GM19455 (cell line): ENCODE results near the gene ALPG.

Source experiments
- ATAC-seq: cut with Tn5 transposase; IDR thresholded peaks from one replicate; pipeline ENCODE4 v1.9.1; 2021; ENCODE audit not compliant: unreplicated experiment

Gene ALPG

GRCh38 chr2:232456296-232457120 is 49.9 kb downstream of the ALPG start:
- ATAC-seq = no peak

GRCh38 chr2:232457121-232458011 is 50.7 kb downstream of the ALPG start:
- ATAC-seq = no peak

- no peak for ATAC-seq
Measured at GRCh38 chr2:232458051-232458660, 51.5 kb downstream of the ALPG start.

- no peak for ATAC-seq
Measured at GRCh38 chr2:232458661-232459418, 52.2 kb downstream of the ALPG start.

- no peak for ATAC-seq
Measured at GRCh38 chr2:232459419-232460035, 52.9 kb downstream of the ALPG start.

GRCh38 chr2:232460171-232460570 is 53.5 kb downstream of the ALPG start:
- ATAC-seq = no peak
